Femur (tissue), 1 donor: Measurements from ENCODE around the gene OR51E1.

ENCODE experiments used
- DNase-seq: peaks from one replicate; pipeline ENCODE4 v3.0.0-alpha.2; 2017

Gene OR51E1

GRCh38 chr11:4654635-4655369 is 11.0 kb downstream of the OR51E1 start:
- no peak for DNase-seq

GRCh38 chr11:4658629-4659445 is 15.1 kb downstream of the OR51E1 start:
- no peak for DNase-seq

DNA sequence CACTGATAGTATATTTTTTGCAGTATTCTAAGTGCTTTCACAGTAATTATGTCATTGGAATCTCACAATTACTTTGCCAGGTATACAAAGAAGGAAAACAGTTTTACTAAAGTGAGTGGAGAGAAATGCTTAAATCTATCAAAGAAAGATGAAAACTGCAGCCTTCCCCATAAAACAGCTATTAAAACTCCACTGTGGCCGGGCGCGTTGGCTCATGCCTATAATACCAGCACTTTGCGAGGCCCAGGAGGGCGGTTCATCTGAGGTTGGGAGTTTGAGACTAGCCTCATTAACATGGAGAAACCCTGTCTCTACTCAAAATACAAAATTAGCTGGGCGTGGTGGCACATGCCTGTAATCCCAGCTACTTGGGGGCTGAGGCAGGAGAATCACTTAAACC is 19.1 kb downstream of the OR51E1 start:
- DNase-seq: no peak

DNA sequence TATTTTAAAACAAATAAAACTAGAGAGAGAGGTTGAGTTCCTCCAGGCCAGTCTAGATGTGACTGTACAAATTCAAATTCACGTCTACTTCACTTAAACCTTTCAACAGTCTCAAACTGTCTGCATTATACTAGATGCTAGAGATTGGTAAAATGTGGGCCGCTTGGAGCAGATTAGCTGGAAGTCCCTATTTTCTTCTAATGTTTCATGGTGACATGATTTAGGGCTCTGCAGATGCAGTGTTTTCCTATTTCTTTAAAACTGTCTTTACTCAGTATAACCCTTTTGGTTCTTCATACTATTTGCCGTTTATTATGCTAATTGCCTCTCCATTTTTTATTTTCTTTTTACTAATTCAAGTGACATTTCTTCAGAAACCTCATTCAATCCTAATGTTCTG is 20.4 kb downstream of the OR51E1 start:
- DNase-seq: no peak

DNA sequence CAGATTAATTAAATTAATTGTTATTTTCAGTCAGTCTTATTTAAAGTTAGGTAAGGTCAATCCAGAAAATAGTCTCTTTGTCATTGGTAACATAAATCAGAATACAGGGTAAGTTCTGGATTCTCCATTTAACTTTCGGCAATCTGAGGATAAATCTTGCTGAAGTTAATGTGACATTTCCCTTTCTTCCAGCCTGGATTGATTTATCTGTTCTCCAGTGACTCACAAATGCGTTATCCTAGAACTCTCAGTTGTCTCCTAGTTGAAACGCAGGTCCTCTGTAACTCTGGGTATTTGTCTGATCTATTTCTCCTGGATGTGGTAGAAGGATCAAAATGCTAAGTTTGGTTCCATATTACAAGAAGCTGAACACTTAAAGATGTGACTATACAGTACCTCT is 21.0 kb downstream of the OR51E1 start:
- DNase-seq: no peak

- DNase-seq: no peak
Measured at GRCh38 chr11:4665424-4665823, 21.6 kb downstream of the OR51E1 start.

GRCh38 chr11:4671741-4672140 is 28.0 kb downstream of the OR51E1 start:
- no peak for DNase-seq

GRCh38 chr11:4672470-4672869 is 28.7 kb downstream of the OR51E1 start:
- no peak for DNase-seq

GRCh38 chr11:4673781-4674180 is 30.0 kb downstream of the OR51E1 start:
- DNase-seq: no peak

GRCh38 chr11:4677948-4678347 is 34.2 kb downstream of the OR51E1 start:
- DNase-seq: no peak

- DNase-seq: no peak
Measured at GRCh38 chr11:4680341-4680740, 36.6 kb downstream of the OR51E1 start.

- no peak for DNase-seq
Measured at GRCh38 chr11:4682623-4683419, 39.0 kb downstream of the OR51E1 start.

GRCh38 chr11:4684631-4685285 is 41.0 kb downstream of the OR51E1 start:
- no peak for DNase-seq

DNA sequence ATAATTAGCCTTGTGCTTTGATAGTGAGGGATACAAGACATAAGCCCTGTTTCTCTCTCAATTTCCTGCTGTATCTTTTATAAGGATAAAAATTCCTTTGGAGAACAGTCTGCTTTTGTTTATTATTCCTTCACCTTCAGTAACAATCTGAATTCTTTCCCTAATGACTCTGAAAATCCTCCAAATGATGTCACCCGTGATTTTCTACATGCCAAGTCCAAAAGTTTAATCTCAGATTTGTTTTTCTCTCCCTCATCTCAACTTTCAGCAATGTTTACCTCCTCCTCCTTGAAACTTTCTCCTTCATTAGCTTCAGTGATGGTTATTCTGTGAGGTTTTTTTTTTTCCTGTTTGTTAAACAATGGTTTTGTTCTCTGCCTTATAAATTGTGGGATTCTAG is 51.7 kb downstream of the OR51E1 start:
- DNase-seq: no peak

- DNase-seq: no peak
Measured at GRCh38 chr11:4697585-4697984, 53.8 kb downstream of the OR51E1 start, which contains the start of gene OR51E2. TSS of gene OR51E2 (minus strand) at chr11:4697853. CDS start at chr11:4682711, 15,142 bp downstream.

GRCh38 chr11:4699697-4700435 is 56.1 kb downstream of the OR51E1 start:
- DNase-seq: no peak

- DNase-seq: no peak
Measured at GRCh38 chr11:4700436-4700820, 56.6 kb downstream of the OR51E1 start.

DNA sequence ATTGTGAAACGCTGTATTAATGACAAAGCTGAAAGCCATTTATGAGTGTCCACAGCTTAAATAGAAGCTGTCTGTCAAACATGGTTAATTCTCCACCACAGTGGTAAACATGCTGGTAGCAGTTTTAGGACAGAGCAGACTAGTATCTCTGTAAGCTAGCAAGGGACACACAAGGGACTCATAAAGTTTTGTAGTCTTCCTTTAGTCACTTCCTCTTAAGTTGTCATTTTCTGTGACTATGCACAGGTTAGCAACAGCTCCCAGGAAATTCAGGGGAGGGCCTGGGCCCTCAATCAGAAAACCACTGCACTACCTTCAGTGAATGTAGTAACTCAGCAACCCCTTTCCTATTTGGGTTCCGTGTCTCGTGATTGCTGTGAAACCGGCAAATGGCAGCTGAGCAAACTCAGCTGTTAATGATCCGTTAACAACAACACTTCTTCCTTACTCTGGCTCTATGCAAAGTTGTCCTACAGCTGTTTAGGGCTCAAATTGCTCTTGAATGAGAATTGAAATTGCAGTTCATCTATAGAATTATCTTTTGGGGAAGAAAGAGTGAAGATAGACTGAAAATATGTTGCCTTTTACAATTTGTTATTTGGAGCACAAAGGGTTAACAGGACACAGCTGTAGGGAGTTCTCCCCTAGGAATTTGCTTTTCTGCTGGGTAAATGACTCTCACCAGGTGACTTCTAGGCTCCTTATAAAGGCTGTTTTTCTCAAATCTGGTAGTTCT is 60.4 kb downstream of the OR51E1 start, which contains the start of gene MMP26:
Gene MMP26, plus strand, starts transcription at position 731 of the 736 bp plus-strand sequence.
- no peak for DNase-seq

- no peak for DNase-seq
Measured at GRCh38 chr11:4704790-4705334, 61.1 kb downstream of the OR51E1 start.
